LHCN-M2 (cell line): ENCODE measurements around the gene POLR1A. TPM values are rescaled to one million over a fixed set of nuclear protein-coding genes. Genes with fewer than 3 reads are reported as not detected.

Experiments used
- DNase-seq: peaks from one replicate; pipeline ENCODE4 v3.0.0-alpha.2; 2012; ENCODE audit warnings: low read depth
- total RNA-seq: library from RNA; depleted of rRNA; stranded (reverse); fragments of >200 nt; gene quantifications from 2 replicates; pipeline ENCODE4 v1.2.3, GENCODE V29; 2014

Gene POLR1A
- total RNA-seq, 1 experiment from 2014 or later: 26.7 TPM

- peak; percentile 83 for DNase-seq
These were observed 67.2 kb downstream of the POLR1A start for GRCh38 chr2:86038291-86039081.

- DNase-seq: peak; percentile 19
These were observed 67.9 kb downstream of the POLR1A start for GRCh38 chr2:86037795-86038192.

GRCh38 chr2:86037141-86037794 is 68.4 kb downstream of the POLR1A start:
- peak; percentile 88 for DNase-seq

GRCh38 chr2:86036669-86037138 is 69.0 kb downstream of the POLR1A start:
- no peak for DNase-seq

GRCh38 chr2:86035883-86036668 is 69.6 kb downstream of the POLR1A start:
- DNase-seq: peak; percentile 96

- no peak for DNase-seq
These were observed 70.3 kb downstream of the POLR1A start for GRCh38 chr2:86035376-86035882.

GRCh38 chr2:86033751-86034692 is 71.7 kb downstream of the POLR1A start:
- DNase-seq: no peak

- DNase-seq: no peak
These were observed 72.7 kb downstream of the POLR1A start for GRCh38 chr2:86032861-86033595.

- no peak for DNase-seq
These were observed 74.1 kb downstream of the POLR1A start for GRCh38 chr2:86031606-86032005.

- no peak for DNase-seq
These were observed 74.5 kb downstream of the POLR1A start for GRCh38 chr2:86031151-86031550.

- DNase-seq: no peak
These were observed 75.8 kb downstream of the POLR1A start for GRCh38 chr2:86029873-86030272.

- no peak for DNase-seq
These were observed 76.8 kb downstream of the POLR1A start for GRCh38 chr2:86028766-86029381.

- no peak for DNase-seq
These were observed 77.5 kb downstream of the POLR1A start for GRCh38 chr2:86027922-86028765.

- no peak for DNase-seq
These were observed 78.3 kb downstream of the POLR1A start for GRCh38 chr2:86027196-86027921.

- no peak for DNase-seq
These were observed 79.0 kb downstream of the POLR1A start for GRCh38 chr2:86026744-86027065.

GRCh38 chr2:86025976-86026743 is 79.5 kb downstream of the POLR1A start:
- no peak for DNase-seq

GRCh38 chr2:86025229-86025820 is 80.4 kb downstream of the POLR1A start:
- no peak for DNase-seq
